Kidney (tissue), 14 donors: Measurements from ENCODE around the gene CYP1A1. TPM values are rescaled to one million over a fixed set of nuclear protein-coding genes. Genes with fewer than 3 reads are reported as not detected.

ENCODE experiments used
- DNase-seq, 5 donors: peaks; one replicate each; pipeline ENCODE4 v3.0.0-alpha.2; 2013 to 2020
- FAIRE-seq: peaks from 2 replicates; lab custom pipeline; 2012; peaks lifted over from hg19 to GRCh38; lab: Jason Lieb, UNC
- H3K27ac ChIP-seq, 2 donors: one replicate each; pipeline ENCODE4 v1.7.0; 2013; ENCODE audit warnings: low read depth in 2 of 2, low read length in 2 of 2, inconsistent platforms in 1 of 2
- H3K27me3 ChIP-seq: one replicate; pipeline ENCODE4 v1.7.1; 2013; ENCODE audit warnings: low read length, inconsistent platforms; ENCODE audit not compliant: control insufficient read depth, insufficient read depth
- H3K36me3 ChIP-seq, 3 donors: one replicate each; pipeline versions ENCODE4 v1.7.0 to v1.7.1; 2013; ENCODE audit warnings: low read length in 3 of 3, control low read depth in 1 of 3, inconsistent platforms in 1 of 3; ENCODE audit not compliant: insufficient read depth in 3 of 3, control insufficient read depth in 2 of 3
- H3K4me1 ChIP-seq, 3 donors: one replicate each; pipeline versions ENCODE4 v1.7.0 to v1.7.1; 2013; ENCODE audit warnings: low read length in 3 of 3, inconsistent platforms in 1 of 3, low read depth in 1 of 3; ENCODE audit not compliant: control insufficient read depth in 2 of 3, insufficient read depth in 2 of 3
- H3K4me3 ChIP-seq, 3 donors: one replicate each; pipeline versions ENCODE4 v1.7.0 to v1.8.1; 2013; ENCODE audit warnings: low read length in 3 of 3, control low read depth in 1 of 3, inconsistent platforms in 1 of 3
- H3K9ac ChIP-seq, 3 donors: one replicate each; pipeline versions ENCODE4 v1.7.0 to v1.7.1; 2013; ENCODE audit warnings: low read length in 3 of 3, control low read depth in 1 of 3, inconsistent platforms in 1 of 3
- H3K9me3 ChIP-seq, 3 donors: one replicate each; pipeline versions ENCODE4 v1.7.0 to v1.7.1; 2013; ENCODE audit warnings: low read length in 3 of 3, control low read depth in 1 of 3, inconsistent platforms in 1 of 3; ENCODE audit not compliant: control insufficient read depth in 2 of 3, insufficient read depth in 1 of 3
- CTCF ChIP-seq: IDR thresholded peaks from 3 replicates; pipeline ENCODE4 v1.5.1; 2012; ENCODE audit warnings: mild to moderate bottlenecking, moderate library complexity, borderline replicate concordance; ENCODE audit not compliant: insufficient read depth; ENCODE audit errors: extremely low read depth
- intact Hi-C: fragments of 100-400 bp; cut with DNase I; formaldehyde crosslinking; loops from one replicate; pipeline ENCODE4 v1.11.1; 2022
- polyA plus RNA-seq: library from polyadenylated mRNA; stranded (reverse); fragments of 350-450 nt; fragmentation: Illumina TruSeq; extraction: RNeasy Lipid Tissue Mini Kit (QIAGEN cat#74804); gene quantifications from one replicate; pipeline ENCODE4 v1.2.3, GENCODE V29; 2014; ENCODE audit warnings: low read depth, low replicate concordance; ENCODE audit not compliant: insufficient read depth
- total RNA-seq: library from RNA; stranded (reverse); fragmentation: NEBNext Ultra II Directional; extraction: Animal tissue kit (Norgen Biotek cat#: 25700); gene quantifications from one replicate; pipeline ENCODE4 v1.2.1, GENCODE V29; 2021
- donor health status: control.
- donor health status: control.
- donor health status: control.
- donor health status: control.
- donor health status: control.
- donor health status: DM: yes; HTN: yes; CAD: no.
- donor health status: Normal renal cell carcinoma (clear cell type).

Gene CYP1A1
- total and polyA plus RNA-seq, 2 donors from 2014 or later = 0.13 to 0.26 TPM

DNA sequence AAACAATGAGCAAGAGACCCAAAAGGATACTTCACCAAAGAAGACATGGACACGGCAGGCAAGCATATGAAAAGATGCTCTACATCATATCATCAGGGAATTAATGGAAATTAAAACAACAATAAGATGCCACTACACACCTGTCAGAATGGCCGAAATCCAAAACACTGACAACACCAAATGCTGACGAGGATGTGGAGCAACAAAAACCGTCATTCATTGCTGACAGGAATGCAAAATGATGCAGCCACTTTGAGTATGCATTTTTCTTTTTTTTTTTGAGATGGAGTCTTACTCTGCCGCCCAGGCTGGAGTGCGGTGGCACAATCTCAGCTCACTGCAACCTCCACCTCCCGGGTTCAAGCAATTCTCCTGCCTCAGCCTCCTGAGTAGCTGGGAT is 48.5 kb downstream of the CYP1A1 start:
- intact Hi-C loops = no loop called here
- H3K36me3 ChIP-seq = peaks cover 0 to 3% (median 0%) of the 10 kb centered on the region in 3 donors
- H3K9ac ChIP-seq = no peak overlapping the region
- no peak overlapping the region for H3K27ac ChIP-seq
- H3K27me3 ChIP-seq = no peaks in the 10 kb centered on the region
- no peak for FAIRE-seq
- TF ChIP-seq CTCF = no peak
- no peaks in the 10 kb centered on the region for H3K9me3 ChIP-seq
- H3K4me1 ChIP-seq = no peaks in the 10 kb centered on the region
- H3K4me3 ChIP-seq = no peak overlapping the region
- DNase-seq = no peak

- Histone ChIP-seq H3K27ac (no peak overlapping the region), H3K27me3 (no peaks in the 10 kb centered on the region), H3K9me3 (no peaks in the 10 kb centered on the region), H3K36me3 (peaks cover 2 to 9% (median 8%) of the 10 kb centered on the region in 3 donors), H3K4me3 (no peak overlapping the region), H3K4me1 (no peaks in the 10 kb centered on the region), H3K9ac (no peak overlapping the region)
- intact Hi-C loops = no loop called here
- DNase-seq (no peak), FAIRE-seq (no peak)
- TF ChIP-seq CTCF = no peak
Observed at GRCh38 chr15:74674161-74674560, 51.2 kb downstream of the CYP1A1 start.

GRCh38 chr15:74669627-74670026 is 55.7 kb downstream of the CYP1A1 start:
- Histone ChIP-seq H3K4me1 (peaks cover 0 to 2% (median 0%) of the 10 kb centered on the region in 3 donors), H3K27ac (no peak overlapping the region), H3K9me3 (no peaks in the 10 kb centered on the region), H3K4me3 (no peak overlapping the region), H3K27me3 (no peaks in the 10 kb centered on the region), H3K36me3 (peaks cover 2 to 11% (median 9%) of the 10 kb centered on the region in 3 donors), H3K9ac (no peak overlapping the region)
- no peak for TF ChIP-seq CTCF
- FAIRE-seq (no peak), DNase-seq (no peak)
- intact Hi-C loops = no loop called here

Other genes with a start within 250 kb of the CYP1A1 start
- gene ARID3B, start 184.3 kb downstream of the CYP1A1 start, total RNA-seq = 6.2 TPM
- 2.3 TPM for gene ARID3B, start 184.3 kb downstream of the CYP1A1 start, polyA plus RNA-seq
- 66.3 TPM for gene CLK3, start 109.7 kb downstream of the CYP1A1 start, total RNA-seq
- 54.1 TPM for gene CLK3, start 109.7 kb downstream of the CYP1A1 start, polyA plus RNA-seq
- gene EDC3, start 29.5 kb downstream of the CYP1A1 start, total RNA-seq = 27.7 TPM
- 11.5 TPM for gene EDC3, start 29.5 kb downstream of the CYP1A1 start, polyA plus RNA-seq
- gene CYP1A2, start 23.3 kb upstream of the CYP1A1 start, total RNA-seq = not detected
- not detected for gene CYP1A2, start 23.3 kb upstream of the CYP1A1 start, polyA plus RNA-seq
- 58.8 TPM for gene CSK, start 56.6 kb upstream of the CYP1A1 start, total RNA-seq
- gene CSK, start 56.6 kb upstream of the CYP1A1 start, polyA plus RNA-seq = 18.9 TPM
- not detected for gene LMAN1L, start 87.3 kb upstream of the CYP1A1 start, total RNA-seq
- not detected for gene LMAN1L, start 87.3 kb upstream of the CYP1A1 start, polyA plus RNA-seq
- not detected for gene CPLX3, start 101.1 kb upstream of the CYP1A1 start, total RNA-seq
- gene CPLX3, start 101.1 kb upstream of the CYP1A1 start, polyA plus RNA-seq = not detected
- gene ULK3, start 117.6 kb upstream of the CYP1A1 start, total RNA-seq = 36.1 TPM
- 34.5 TPM for gene ULK3, start 117.6 kb upstream of the CYP1A1 start, polyA plus RNA-seq
- gene SCAMP2, start 147.8 kb upstream of the CYP1A1 start, total RNA-seq = 102 TPM
- 87.9 TPM for gene SCAMP2, start 147.8 kb upstream of the CYP1A1 start, polyA plus RNA-seq
- 33.7 TPM for gene MPI, start 164.5 kb upstream of the CYP1A1 start, total RNA-seq
- gene MPI, start 164.5 kb upstream of the CYP1A1 start, polyA plus RNA-seq = 52.0 TPM
- gene FAM219B, start 181.3 kb upstream of the CYP1A1 start, total RNA-seq = 76.5 TPM
- gene FAM219B, start 181.3 kb upstream of the CYP1A1 start, polyA plus RNA-seq = 41.7 TPM
- 150 TPM for gene COX5A, start 212.5 kb upstream of the CYP1A1 start, total RNA-seq
- 701 TPM for gene COX5A, start 212.5 kb upstream of the CYP1A1 start, polyA plus RNA-seq
- 7.2 TPM for gene RPP25, start 231.2 kb upstream of the CYP1A1 start, total RNA-seq
- 7.3 TPM for gene RPP25, start 231.2 kb upstream of the CYP1A1 start, polyA plus RNA-seq